Coronary artery (tissue), 2 donors: ENCODE results near the gene OR10AD1.

Source experiments
- DNase-seq: peaks from one replicate; pipeline ENCODE4 v3.0.0-alpha.2; 2017; ENCODE audit warnings: low spot score
- H3K27ac ChIP-seq, 2 donors: fragments of 200-600 bp; sonication (generic); one replicate each; pipeline ENCODE4 v1.5.1; 2016 to 2019
- H3K4me3 ChIP-seq: fragments of 200-600 bp; sonication (generic); 2 replicates; pipeline ENCODE4 v1.5.1; 2016; ENCODE audit warnings: mild to moderate bottlenecking, moderate library complexity
- TF ChIP-seq, protein P1 (sequence below): fragments of 200-600 bp; sonication (generic); IDR thresholded peaks from one replicate; pipeline ENCODE4 v1.5.1; 2019; ENCODE audit warnings: antibody characterized with exemption

The OR10AD1 gene

GRCh38 chr12:48199774-48200221, 3.3 kb downstream of the OR10AD1 start:
- DNase-seq, result no peak
- TF ChIP-seq, protein P1, sequence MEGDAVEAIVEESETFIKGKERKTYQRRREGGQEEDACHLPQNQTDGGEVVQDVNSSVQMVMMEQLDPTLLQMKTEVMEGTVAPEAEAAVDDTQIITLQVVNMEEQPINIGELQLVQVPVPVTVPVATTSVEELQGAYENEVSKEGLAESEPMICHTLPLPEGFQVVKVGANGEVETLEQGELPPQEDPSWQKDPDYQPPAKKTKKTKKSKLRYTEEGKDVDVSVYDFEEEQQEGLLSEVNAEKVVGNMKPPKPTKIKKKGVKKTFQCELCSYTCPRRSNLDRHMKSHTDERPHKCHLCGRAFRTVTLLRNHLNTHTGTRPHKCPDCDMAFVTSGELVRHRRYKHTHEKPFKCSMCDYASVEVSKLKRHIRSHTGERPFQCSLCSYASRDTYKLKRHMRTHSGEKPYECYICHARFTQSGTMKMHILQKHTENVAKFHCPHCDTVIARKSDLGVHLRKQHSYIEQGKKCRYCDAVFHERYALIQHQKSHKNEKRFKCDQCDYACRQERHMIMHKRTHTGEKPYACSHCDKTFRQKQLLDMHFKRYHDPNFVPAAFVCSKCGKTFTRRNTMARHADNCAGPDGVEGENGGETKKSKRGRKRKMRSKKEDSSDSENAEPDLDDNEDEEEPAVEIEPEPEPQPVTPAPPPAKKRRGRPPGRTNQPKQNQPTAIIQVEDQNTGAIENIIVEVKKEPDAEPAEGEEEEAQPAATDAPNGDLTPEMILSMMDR, result no peak
- H3K27ac ChIP-seq, result no peak overlapping the region
- H3K4me3 ChIP-seq, result no peak overlapping the region

- H3K4me3 ChIP-seq, result peak overlapping the region; percentile 87
- H3K27ac ChIP-seq, result peak overlapping the region; percentile 94 to 99
- TF ChIP-seq, protein P1, result no peak
- no peak for DNase-seq
Measured at GRCh38 chr12:48198985-48199384, 4.1 kb downstream of the OR10AD1 start.

DNA sequence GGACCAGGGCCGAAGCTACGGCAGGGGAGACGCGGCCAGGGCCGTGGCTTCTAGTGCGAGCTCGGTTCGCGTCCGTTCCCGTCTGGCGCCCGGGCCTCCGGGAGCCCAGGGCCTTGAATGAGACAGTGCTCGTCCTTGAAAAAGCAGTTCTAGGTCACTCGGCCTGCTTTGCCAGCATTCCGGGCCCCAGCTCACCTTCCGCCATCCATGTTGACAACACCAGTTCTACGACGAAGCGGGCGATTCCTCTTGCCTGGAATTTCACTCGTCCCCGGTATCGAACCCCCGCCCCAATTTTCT, 4.5 kb downstream of the OR10AD1 start:
- DNase-seq, result peak; percentile 77
- Histone ChIP-seq H3K27ac (peak overlapping the region; percentile 94 to 99), H3K4me3 (peak overlapping the region; percentile 87)
- TF ChIP-seq, protein P1, result no peak

- Histone ChIP-seq H3K4me3 (peak overlapping the region; percentile 87), H3K27ac (peak overlapping the region; percentile 94 to 99)
- TF ChIP-seq, protein P1, result no peak
- DNase-seq, result peak; percentile 99
Measured at GRCh38 chr12:48197971-48198671, 5.0 kb downstream of the OR10AD1 start.

DNA sequence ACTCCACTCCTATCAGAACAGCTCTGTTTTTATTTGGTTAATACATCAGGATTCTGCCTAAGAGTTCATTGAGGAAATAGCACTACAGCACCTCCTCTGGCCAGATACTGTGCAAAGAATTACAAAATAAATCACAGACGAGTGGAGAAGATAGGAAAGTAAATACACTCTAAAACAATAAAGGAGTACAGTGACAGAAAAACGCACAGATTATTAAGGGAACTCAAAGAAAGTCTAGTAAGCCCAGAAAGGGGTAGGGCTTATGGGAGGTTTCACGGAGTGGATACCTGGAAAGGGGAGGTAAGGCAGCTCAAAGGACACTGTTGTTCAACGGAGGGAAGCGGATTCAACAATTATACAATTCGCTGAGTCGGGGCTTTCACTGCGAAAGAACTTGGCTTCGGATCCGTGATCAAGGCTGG, 5.5 kb downstream of the OR10AD1 start:
- peak overlapping the region; percentile 94 to 99 for H3K27ac ChIP-seq
- TF ChIP-seq, protein P1, result peak; percentile 28
- peak overlapping the region; percentile 87 for H3K4me3 ChIP-seq
- no peak for DNase-seq

DNA sequence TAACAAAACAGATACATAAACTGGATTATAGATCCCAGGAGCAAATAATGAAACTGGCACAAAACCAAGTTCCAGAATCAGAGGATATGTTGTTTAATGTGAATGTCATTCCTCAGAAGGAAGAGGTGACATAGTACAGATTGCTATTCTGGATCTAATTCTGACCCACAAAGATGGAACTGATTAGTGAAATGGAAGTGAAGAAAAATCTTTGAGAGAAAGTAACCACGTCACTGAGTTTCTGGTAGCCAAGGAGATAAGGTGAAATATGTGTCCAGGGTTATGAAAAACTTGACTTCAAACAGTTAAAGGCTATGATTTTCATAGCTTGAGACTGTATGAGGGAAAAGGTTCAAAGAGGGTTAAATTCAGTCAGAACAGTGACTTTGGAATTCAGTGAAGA, 8.3 kb downstream of the OR10AD1 start:
- no peak for DNase-seq
- H3K4me3 ChIP-seq, result no peak overlapping the region
- no peak overlapping the region for H3K27ac ChIP-seq
- TF ChIP-seq, protein P1, result no peak

DNA sequence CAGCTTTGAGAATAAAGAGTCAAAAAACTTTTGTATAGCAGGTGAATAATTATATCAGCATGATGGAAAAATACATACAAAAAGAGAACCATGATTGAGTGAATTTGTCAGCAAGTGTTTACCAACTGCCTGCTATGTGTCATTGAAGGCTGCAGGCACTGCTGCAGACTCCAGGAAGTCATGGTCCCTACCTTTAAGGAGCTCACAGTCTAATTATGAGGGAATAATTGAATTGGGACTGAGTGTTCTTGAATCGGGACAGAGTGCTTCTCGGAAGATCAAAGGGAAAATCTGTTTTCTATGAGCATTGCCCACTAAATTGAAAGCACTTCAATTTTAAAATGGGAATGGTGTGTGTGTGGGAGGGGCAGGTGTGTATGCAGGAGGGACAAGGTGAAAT, 9.5 kb downstream of the OR10AD1 start:
- H3K27ac ChIP-seq, result no peak overlapping the region
- no peak for DNase-seq
- no peak overlapping the region for H3K4me3 ChIP-seq
- TF ChIP-seq, protein P1, result no peak
